GM21737 (cell line): ENCODE measurements around the gene FILIP1.

ENCODE experiments used
- ATAC-seq: cut with Tn5 transposase; IDR thresholded peaks from one replicate; pipeline ENCODE4 v1.9.1; 2021; ENCODE audit warnings: mild to moderate bottlenecking, moderate library complexity; ENCODE audit not compliant: unreplicated experiment

Gene FILIP1

GRCh38 chr6:75493400-75494064 lies at the start of gene FILIP1:
Gene FILIP1, minus strand, starts transcription at chr6:75493800. Its CDS starts 78,828 bp downstream, at chr6:75414972.
- no peak for ATAC-seq

- ATAC-seq, result no peak
Measured at GRCh38 chr6:75543311-75543710, 49.7 kb upstream of the FILIP1 start.

GRCh38 chr6:75539136-75539535 lies 45.5 kb upstream of the FILIP1 start:
- no peak for ATAC-seq

GRCh38 chr6:75532521-75532920 lies 38.9 kb upstream of the FILIP1 start:
- ATAC-seq, result no peak

- ATAC-seq, result no peak
Measured at GRCh38 chr6:75531174-75531573, 37.6 kb upstream of the FILIP1 start.

GRCh38 chr6:75530696-75531095 lies 37.1 kb upstream of the FILIP1 start:
- ATAC-seq, result no peak

GRCh38 chr6:75528423-75528822 lies 34.8 kb upstream of the FILIP1 start:
- no peak for ATAC-seq

- ATAC-seq, result no peak
Measured at GRCh38 chr6:75526502-75527127, 33.0 kb upstream of the FILIP1 start.

- no peak for ATAC-seq
Measured at GRCh38 chr6:75525682-75526081, 32.1 kb upstream of the FILIP1 start.

- ATAC-seq, result no peak
Measured at GRCh38 chr6:75524322-75524972, 30.8 kb upstream of the FILIP1 start.

GRCh38 chr6:75516757-75517156 lies 23.2 kb upstream of the FILIP1 start:
- no peak for ATAC-seq

- no peak for ATAC-seq
Measured at GRCh38 chr6:75512591-75512990, 19.0 kb upstream of the FILIP1 start.

- no peak for ATAC-seq
Measured at GRCh38 chr6:75505424-75505823, 11.8 kb upstream of the FILIP1 start.

GRCh38 chr6:75504465-75505222 lies 11.0 kb upstream of the FILIP1 start:
- ATAC-seq, result no peak

- no peak for ATAC-seq
Measured at GRCh38 chr6:75503291-75503690, 9.7 kb upstream of the FILIP1 start.

GRCh38 chr6:75502884-75503283 lies 9.3 kb upstream of the FILIP1 start:
- ATAC-seq, result no peak

GRCh38 chr6:75501756-75502155 lies 8.2 kb upstream of the FILIP1 start:
- ATAC-seq, result no peak

GRCh38 chr6:75499640-75500039 lies 6.0 kb upstream of the FILIP1 start:
- ATAC-seq, result no peak

GRCh38 chr6:75498862-75499261 lies 5.3 kb upstream of the FILIP1 start:
- no peak for ATAC-seq

- no peak for ATAC-seq
Measured at GRCh38 chr6:75497994-75498393, 4.4 kb upstream of the FILIP1 start.

- ATAC-seq, result no peak
Measured at GRCh38 chr6:75495011-75495410, 1.4 kb upstream of the FILIP1 start.

- no peak for ATAC-seq
Measured at GRCh38 chr6:75494290-75494689, 690 bp upstream of the FILIP1 start.
